ENCODE results near the gene PCDHGB5. TPM values are rescaled to one million over a fixed set of nuclear protein-coding genes. Genes with fewer than 3 reads are reported as not detected.

PCDHGB5 gene
- 0.32 TPM in 1 of 2 replicates, not detected in the other for polyA plus RNA-seq

GRCh38 chr5:141397756-141398551, at the start of gene PCDHGB5:
TSS of gene PCDHGB5 (plus strand) at chr5:141397947. CDS start at chr5:141398128, 181 bp downstream.

DNA sequence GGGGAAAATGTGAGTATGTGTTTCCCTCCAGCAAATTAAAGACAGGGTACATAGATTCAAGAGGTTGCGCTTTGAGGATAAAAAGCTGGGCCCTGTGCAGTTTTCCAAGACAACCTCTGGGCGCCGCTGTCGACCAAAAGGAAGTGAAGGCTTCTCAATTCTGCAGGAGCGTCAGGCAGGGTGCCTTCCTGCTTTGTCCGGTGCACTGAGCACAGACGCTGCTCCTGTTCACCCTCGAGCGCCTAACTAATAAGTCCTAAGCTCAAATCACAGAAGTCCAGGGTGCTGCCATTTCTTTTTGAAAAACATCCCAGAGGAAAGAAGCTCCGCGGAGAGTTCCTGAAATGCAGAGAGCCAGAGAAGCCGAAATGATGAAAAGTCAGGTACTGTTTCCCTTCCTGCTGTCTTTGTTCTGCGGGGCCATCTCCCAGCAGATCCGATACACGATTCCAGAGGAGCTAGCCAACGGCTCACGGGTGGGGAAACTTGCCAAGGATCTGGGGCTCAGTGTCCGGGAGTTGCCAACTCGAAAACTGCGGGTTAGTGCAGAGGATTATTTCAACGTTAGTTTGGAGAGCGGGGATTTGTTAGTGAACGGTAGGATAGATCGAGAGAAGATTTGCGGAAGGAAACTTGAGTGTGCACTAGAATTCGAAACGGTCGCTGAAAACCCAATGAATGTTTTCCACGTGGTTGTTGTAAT, 47.7 kb upstream of the PCDHGB5 start, which contains the start of gene PCDHGB1:
Gene PCDHGB1 (plus strand): TSS at position 183 of the 703 bp plus-strand sequence. CDS start 162 bp downstream, at position 345.

GRCh38 chr5:141354900-141355469, 42.8 kb upstream of the PCDHGB5 start, which contains the start of gene PCDHGA4:
TSS of gene PCDHGA4 (plus strand) at chr5:141355021. CDS start at chr5:141355108, 87 bp downstream.

DNA sequence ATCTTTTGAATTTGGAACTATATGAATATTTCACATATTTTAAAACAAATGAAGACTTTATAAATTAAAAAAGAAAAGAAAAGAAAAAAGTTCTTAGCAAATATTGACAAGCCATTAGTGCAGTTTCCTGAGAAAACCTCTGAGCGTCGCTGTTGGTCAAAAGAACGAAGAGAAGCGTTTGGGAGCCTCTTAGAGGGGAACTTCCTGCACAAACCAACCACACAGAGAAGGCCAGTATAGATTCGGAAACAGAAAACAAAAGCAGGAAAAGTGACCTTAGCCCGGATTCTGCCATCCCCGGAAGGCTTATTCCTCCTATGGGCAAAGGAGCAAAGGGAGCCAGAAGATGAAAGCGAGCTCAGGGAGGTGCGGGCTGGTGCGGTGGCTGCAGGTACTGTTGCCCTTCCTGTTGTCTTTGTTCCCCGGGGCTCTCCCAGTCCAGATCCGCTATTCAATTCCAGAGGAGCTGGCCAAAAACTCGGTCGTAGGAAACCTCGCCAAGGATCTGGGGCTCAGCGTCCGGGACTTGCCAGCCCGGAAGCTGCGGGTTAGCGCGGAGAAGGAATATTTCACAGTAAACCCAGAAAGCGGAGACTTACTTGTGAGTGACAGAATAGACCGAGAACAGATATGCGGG, 37.8 kb upstream of the PCDHGB5 start, which contains the start of gene PCDHGB2:
Gene PCDHGB2 (plus strand): TSS at position 205 of the 637 bp plus-strand sequence. CDS start 142 bp downstream, at position 347.

DNA sequence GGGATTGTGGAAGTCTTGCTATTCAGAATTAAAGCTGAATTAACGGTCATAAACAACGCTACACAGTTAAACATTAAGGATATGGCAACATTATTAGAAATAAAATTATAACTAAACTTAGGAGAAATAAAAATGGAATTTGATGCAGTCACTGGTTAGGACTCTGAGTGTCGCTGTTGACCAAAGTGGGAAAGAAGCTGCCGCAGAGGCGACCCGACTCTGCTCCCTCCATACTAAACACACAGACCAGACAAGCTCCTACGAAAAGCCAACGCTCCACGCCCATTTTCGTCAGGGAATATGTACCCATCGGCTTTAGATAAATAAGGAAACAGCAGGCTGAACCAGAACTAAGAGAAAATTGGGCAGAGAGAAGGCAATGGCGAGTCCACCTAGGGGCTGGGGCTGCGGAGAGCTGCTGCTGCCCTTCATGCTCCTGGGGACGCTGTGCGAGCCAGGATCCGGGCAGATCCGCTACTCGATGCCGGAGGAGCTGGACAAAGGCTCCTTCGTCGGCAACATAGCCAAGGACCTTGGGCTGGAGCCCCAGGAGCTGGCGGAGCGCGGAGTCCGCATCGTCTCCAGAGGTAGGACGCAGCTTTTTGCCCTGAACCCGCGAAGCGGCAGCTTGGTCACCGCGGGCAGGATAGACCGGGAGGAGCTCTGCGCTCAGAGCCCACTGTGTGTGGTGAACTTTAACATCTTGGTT, 33.6 kb upstream of the PCDHGB5 start, which contains the start of gene PCDHGA5:
Gene PCDHGA5 (plus strand): TSS at position 211 of the 709 bp plus-strand sequence. CDS start 169 bp downstream, at position 380.

GRCh38 chr5:141369994-141370848, 27.5 kb upstream of the PCDHGB5 start, which contains the start of gene PCDHGB3:
TSS of gene PCDHGB3 (plus strand) at chr5:141370242. CDS start at chr5:141370395, 153 bp downstream.

DNA sequence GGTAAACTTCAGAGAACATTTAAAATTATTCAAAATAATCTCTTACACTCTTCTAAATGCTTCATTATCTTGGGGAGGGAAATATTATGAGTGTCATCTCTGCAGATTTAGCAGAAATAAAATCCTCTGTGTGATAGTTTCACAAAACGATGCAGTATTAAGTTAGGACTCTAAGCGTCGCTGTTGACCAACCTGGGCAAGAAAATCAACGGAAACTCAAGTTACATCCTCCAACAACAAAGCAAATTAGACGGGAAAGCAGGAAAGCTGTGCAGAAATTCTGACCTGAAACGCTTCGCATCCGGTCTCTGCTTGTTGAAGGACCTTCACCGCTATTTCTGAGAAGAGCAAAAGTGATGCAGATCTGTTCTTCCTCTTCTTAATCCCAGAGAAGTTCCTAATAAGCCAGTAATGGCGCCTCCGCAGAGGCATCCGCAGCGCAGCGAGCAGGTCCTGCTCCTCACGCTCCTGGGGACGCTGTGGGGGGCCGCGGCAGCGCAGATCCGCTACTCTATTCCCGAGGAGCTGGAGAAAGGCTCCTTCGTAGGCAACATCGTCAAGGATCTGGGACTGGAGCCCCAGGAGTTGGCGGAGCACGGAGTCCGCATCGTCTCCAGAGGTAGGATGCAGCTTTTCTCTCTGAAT, 24.0 kb upstream of the PCDHGB5 start, which contains the start of gene PCDHGA6:
Gene PCDHGA6 (plus strand): TSS at position 219 of the 645 bp plus-strand sequence. CDS start 193 bp downstream, at position 412.

DNA sequence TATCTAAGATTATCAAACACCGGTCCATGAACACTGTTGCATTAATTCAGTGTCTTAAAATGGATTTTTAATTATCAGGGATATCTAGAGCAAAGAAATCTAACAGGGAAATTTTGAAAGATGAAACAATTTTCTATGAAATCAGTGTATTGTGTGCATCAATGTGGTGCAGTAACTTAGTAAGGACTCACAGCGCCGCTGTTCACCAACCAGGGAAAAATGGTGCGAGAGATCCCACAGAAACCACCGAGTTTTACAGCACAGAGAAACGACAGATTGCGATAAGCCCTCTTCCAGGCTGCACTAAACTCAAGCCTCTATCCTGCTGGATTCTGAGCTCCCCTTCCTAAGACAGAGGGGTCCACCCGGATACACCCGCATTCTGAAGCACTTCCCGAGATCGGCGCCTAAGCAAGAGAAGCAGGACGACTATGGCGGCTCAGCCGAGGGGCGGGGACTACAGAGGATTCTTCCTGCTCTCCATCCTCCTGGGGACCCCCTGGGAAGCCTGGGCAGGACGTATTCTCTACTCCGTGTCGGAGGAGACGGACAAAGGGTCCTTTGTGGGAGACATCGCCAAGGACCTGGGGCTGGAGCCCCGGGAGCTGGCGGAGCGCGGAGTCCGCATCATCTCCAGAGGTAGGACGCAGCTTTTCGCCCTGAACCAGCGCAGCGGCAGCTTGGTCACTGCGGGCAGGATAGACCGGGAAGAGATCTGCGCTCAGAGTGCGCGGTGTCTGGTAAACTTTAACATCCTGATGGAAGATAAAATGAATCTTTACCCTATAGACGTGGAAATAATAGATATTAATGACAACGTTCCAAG, 15.1 kb upstream of the PCDHGB5 start, which contains the start of gene PCDHGA7:
Gene PCDHGA7 (plus strand): TSS at position 274 of the 826 bp plus-strand sequence. CDS start 158 bp downstream, at position 432.

DNA sequence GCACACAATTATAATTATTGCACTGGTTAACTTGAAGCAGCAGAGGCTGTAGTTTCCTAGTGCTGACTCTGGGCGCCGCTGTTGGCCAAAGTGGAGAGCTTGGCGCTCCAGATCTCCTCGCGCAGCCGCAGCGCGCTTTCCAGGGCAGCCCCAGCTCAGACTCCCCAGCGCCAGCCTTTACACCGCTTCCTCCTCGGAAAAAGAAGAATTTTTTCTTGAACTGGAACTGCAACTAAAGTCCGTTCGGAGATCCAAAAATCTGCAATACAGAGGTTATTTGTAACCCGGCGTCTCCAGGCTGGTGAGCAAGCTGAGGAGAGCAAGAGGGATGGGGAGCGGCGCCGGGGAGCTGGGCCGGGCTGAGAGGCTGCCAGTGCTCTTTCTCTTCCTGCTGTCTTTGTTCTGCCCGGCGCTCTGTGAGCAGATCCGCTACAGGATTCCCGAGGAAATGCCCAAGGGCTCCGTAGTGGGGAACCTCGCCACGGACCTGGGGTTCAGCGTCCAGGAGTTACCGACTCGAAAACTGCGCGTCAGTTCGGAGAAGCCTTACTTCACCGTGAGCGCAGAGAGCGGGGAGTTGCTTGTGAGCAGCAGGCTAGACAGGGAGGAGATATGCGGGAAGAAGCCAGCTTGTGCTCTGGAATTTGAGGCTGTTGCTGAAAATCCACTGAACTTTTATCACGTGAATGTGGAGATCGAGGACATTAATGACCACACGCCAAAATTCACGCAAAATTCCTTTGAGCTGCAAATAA, 10.0 kb upstream of the PCDHGB5 start, which contains the start of gene PCDHGB4:
Gene PCDHGB4 (plus strand): TSS at position 142 of the 755 bp plus-strand sequence. CDS start 187 bp downstream, at position 329.

GRCh38 chr5:141392429-141393198, 5.1 kb upstream of the PCDHGB5 start, which contains the start of gene PCDHGA8:
TSS of gene PCDHGA8 (plus strand) at chr5:141392633. CDS start at chr5:141392814, 181 bp downstream.

GRCh38 chr5:141402553-141403243, 5.0 kb downstream of the PCDHGB5 start, which contains the start of gene PCDHGA9:
TSS of gene PCDHGA9 (plus strand) at chr5:141402778. CDS start at chr5:141402953, 175 bp downstream.

GRCh38 chr5:141407790-141408505, 10.2 kb downstream of the PCDHGB5 start, which contains the start of gene PCDHGB6:
TSS of gene PCDHGB6 (plus strand) at chr5:141408021. CDS start at chr5:141408203, 182 bp downstream.

DNA sequence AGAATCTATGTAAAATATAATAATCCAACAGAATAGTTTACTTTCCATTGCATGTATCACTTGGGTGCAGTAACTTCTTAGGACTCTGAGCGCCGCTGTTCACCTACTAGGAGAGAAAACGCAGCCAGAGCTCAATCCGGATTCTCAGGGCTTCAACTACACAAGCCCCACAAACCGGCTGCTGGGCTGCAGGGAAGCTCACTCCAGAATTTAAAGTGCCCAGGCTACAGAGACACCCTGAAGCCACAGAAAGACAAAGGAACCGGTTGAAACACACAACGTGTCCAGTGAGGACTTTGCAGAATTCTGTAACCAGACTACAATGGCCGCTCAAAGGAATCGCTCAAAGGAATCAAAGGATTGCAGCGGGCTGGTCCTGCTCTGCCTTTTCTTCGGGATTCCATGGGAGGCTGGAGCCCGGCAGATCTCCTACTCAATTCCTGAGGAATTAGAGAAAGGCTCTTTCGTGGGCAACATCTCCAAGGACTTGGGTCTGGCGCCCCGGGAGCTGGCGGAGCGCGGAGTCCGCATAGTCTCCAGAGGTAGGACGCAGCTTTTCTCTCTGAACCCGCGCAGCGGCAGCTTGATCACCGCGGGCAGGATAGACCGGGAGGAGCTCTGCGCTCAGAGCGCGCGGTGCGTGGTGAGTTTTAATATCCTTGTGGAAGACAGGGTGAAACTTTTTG, 15.2 kb downstream of the PCDHGB5 start, which contains the start of gene PCDHGA10:
Gene PCDHGA10 (plus strand): TSS at position 134 of the 686 bp plus-strand sequence. CDS start 189 bp downstream, at position 323.

DNA sequence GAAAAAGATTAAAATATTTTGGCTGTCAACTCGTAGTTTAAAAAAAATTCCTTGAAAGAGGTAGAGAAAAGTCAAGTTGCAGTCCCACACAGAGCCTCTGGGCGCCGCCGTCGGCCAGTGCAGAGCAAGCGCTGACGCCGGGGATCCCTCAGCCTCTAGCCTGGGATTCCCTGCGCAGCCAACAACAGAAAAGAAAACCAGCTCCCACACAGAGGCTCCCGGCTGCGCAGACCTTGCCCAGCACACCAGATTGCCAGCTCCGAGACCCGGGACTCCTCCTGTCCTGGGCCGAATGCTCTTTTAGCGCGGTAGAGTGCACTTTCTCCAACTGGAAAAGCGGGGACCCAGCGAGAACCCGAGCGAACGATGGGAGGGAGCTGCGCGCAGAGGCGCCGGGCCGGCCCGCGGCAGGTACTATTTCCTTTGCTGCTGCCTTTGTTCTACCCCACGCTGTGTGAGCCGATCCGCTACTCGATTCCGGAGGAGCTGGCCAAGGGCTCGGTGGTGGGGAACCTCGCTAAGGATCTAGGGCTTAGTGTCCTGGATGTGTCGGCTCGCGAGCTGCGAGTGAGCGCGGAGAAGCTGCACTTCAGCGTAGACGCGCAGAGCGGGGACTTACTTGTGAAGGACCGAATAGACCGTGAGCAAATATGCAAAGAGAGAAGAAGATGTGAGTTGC, 19.9 kb downstream of the PCDHGB5 start, which contains the start of gene PCDHGB7:
Gene PCDHGB7 (plus strand): TSS at position 184 of the 679 bp plus-strand sequence. CDS start 183 bp downstream, at position 367.

